K562 (cell line): ENCODE data around the gene APOC4. TPM values are rescaled to one million over a fixed set of nuclear protein-coding genes. Genes with fewer than 3 reads are reported as not detected.

ENCODE experiments used
- CBFB ChIP-seq: sonication (generic); formaldehyde crosslinking; IDR thresholded peaks from 2 replicates; pipeline ENCODE4 v1.4.0; 2020; ENCODE audit warnings: mild to moderate bottlenecking, missing genetic modification reagents
- FUS ChIP-seq: fragments of 200-400 bp; formaldehyde crosslinking; optimal IDR thresholded peaks from 2 replicates; pipeline ENCODE3; 2017; ENCODE audit warnings: low read depth, low read length
- HNRNPUL1 ChIP-seq: fragments of 200-400 bp; formaldehyde crosslinking; IDR thresholded peaks from 2 replicates; pipeline ENCODE4 v1.6.1; 2017; ENCODE audit warnings: low read length
- POLR2B ChIP-seq: fragments of 450-650 bp; IDR thresholded peaks from 2 replicates; pipeline ENCODE4 v1.6.1; 2018; ENCODE audit warnings: low read depth; ENCODE audit not compliant: partially characterized antibody
- PYGO2 ChIP-seq: fragments of 450-650 bp; IDR thresholded peaks from 2 replicates; pipeline ENCODE4 v1.6.1; 2016; ENCODE audit warnings: mild to moderate bottlenecking, missing genetic modification characterization, moderate library complexity, missing compliant biosample characterization
- TAF9B ChIP-seq: fragments of 450-650 bp; IDR thresholded peaks from 2 replicates; pipeline ENCODE4 v1.6.1; 2018; ENCODE audit warnings: mild to moderate bottlenecking; ENCODE audit not compliant: partially characterized antibody
- polyA plus RNA-seq, 8 experiments: library from polyadenylated mRNA; depleted of rRNA in 4 of 8; stranded (reverse) in 5 of 8; unstranded in 3 of 8; fragments of >200 nt; fragmentation: Nextera tagmentation in 2 of 8; fragmentation: Illumina TruSeq in 1 of 8; extraction: Ambion mirVana in 2 of 8; extraction: Trizol in 1 of 8; gene quantifications; 2 replicates each; pipeline versions ENCODE4 v1.2.1 to v1.2.3, GENCODE V29; 2011 to 2014; ENCODE audit warnings: inconsistent platforms in 1 of 8, missing spikeins in 1 of 8
- total RNA-seq, 7 experiments: library from RNA; depleted of rRNA in 6 of 7; stranded (reverse); fragments of >200 nt in 6 of 7; fragmentation: Illumina TruSeq in 2 of 7; extraction: Trizol in 2 of 7; gene quantifications; 2 replicates each; pipeline versions ENCODE4 v1.2.1 to v1.2.3, GENCODE V29; 2011 to 2021; ENCODE audit warnings: low replicate concordance in 1 of 7
- TF ChIP-seq, protein P1 (sequence below), 2 experiments: fragments of 450-650 bp; formaldehyde crosslinking in 1 of 2; IDR thresholded peaks; 2 replicates each; pipeline versions ENCODE4 v1.4.0 to v1.6.1; 2014 to 2020; ENCODE audit warnings: mild to moderate bottlenecking in 2 of 2, borderline replicate concordance in 1 of 2, low read depth in 1 of 2
- TF ChIP-seq, protein P2 (sequence below): fragments of 250-450 bp; sonication (Bioruptor Pico); IDR thresholded peaks from 2 replicates; pipeline ENCODE4 v1.8.0; 2021; ENCODE audit warnings: moderate library complexity, mild to moderate bottlenecking, inconsistent platforms
- TF ChIP-seq, protein P3 (sequence below), 3 experiments: fragments of 200-800 bp in 1 of 3; fragments of 250-450 bp in 1 of 3; fragments of 450-650 bp in 1 of 3; sonication (Bioruptor Pico) in 1 of 3; sonication (Bioruptor generic) in 1 of 3; formaldehyde crosslinking in 1 of 3; IDR thresholded peaks; 2 replicates each; pipeline versions ENCODE4 v1.6.1 to v1.8.0; 2016 to 2022; ENCODE audit warnings: mild to moderate bottlenecking in 2 of 3, missing genetic modification characterization in 2 of 3, missing compliant biosample characterization in 1 of 3, moderate library complexity in 1 of 3

Gene APOC4
- total and polyA plus RNA-seq, 9 of the 15 experiments (the other 6 are each of a cell fraction or from before 2014, with no cell fraction given): 0.46 TPM; not detected in 8

- TF ChIP-seq, protein P1, sequence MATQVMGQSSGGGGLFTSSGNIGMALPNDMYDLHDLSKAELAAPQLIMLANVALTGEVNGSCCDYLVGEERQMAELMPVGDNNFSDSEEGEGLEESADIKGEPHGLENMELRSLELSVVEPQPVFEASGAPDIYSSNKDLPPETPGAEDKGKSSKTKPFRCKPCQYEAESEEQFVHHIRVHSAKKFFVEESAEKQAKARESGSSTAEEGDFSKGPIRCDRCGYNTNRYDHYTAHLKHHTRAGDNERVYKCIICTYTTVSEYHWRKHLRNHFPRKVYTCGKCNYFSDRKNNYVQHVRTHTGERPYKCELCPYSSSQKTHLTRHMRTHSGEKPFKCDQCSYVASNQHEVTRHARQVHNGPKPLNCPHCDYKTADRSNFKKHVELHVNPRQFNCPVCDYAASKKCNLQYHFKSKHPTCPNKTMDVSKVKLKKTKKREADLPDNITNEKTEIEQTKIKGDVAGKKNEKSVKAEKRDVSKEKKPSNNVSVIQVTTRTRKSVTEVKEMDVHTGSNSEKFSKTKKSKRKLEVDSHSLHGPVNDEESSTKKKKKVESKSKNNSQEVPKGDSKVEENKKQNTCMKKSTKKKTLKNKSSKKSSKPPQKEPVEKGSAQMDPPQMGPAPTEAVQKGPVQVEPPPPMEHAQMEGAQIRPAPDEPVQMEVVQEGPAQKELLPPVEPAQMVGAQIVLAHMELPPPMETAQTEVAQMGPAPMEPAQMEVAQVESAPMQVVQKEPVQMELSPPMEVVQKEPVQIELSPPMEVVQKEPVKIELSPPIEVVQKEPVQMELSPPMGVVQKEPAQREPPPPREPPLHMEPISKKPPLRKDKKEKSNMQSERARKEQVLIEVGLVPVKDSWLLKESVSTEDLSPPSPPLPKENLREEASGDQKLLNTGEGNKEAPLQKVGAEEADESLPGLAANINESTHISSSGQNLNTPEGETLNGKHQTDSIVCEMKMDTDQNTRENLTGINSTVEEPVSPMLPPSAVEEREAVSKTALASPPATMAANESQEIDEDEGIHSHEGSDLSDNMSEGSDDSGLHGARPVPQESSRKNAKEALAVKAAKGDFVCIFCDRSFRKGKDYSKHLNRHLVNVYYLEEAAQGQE (IDR thresholded peaks at IDR 0.05; ENCODE audit: borderline replicate concordance): peak; percentile 90
- TF ChIP-seq, protein P1 (CRISPR knock-in tag; IDR thresholded peaks at IDR 0.05; ENCODE audit: low read depth): no peak
- TF ChIP-seq, protein P2, sequence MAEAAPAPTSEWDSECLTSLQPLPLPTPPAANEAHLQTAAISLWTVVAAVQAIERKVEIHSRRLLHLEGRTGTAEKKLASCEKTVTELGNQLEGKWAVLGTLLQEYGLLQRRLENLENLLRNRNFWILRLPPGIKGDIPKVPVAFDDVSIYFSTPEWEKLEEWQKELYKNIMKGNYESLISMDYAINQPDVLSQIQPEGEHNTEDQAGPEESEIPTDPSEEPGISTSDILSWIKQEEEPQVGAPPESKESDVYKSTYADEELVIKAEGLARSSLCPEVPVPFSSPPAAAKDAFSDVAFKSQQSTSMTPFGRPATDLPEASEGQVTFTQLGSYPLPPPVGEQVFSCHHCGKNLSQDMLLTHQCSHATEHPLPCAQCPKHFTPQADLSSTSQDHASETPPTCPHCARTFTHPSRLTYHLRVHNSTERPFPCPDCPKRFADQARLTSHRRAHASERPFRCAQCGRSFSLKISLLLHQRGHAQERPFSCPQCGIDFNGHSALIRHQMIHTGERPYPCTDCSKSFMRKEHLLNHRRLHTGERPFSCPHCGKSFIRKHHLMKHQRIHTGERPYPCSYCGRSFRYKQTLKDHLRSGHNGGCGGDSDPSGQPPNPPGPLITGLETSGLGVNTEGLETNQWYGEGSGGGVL (CRISPR knock-in tag): no peak
- TF ChIP-seq CBFB (CRISPR knock-in tag) (no peak), HNRNPUL1 (peak; percentile 67; the same call in 1 of the 2 replicates), POLR2B (peak; percentile 64), PYGO2 (tag) (no peak), TAF9B (no peak), FUS (no peak)
- TF ChIP-seq, protein P3, sequence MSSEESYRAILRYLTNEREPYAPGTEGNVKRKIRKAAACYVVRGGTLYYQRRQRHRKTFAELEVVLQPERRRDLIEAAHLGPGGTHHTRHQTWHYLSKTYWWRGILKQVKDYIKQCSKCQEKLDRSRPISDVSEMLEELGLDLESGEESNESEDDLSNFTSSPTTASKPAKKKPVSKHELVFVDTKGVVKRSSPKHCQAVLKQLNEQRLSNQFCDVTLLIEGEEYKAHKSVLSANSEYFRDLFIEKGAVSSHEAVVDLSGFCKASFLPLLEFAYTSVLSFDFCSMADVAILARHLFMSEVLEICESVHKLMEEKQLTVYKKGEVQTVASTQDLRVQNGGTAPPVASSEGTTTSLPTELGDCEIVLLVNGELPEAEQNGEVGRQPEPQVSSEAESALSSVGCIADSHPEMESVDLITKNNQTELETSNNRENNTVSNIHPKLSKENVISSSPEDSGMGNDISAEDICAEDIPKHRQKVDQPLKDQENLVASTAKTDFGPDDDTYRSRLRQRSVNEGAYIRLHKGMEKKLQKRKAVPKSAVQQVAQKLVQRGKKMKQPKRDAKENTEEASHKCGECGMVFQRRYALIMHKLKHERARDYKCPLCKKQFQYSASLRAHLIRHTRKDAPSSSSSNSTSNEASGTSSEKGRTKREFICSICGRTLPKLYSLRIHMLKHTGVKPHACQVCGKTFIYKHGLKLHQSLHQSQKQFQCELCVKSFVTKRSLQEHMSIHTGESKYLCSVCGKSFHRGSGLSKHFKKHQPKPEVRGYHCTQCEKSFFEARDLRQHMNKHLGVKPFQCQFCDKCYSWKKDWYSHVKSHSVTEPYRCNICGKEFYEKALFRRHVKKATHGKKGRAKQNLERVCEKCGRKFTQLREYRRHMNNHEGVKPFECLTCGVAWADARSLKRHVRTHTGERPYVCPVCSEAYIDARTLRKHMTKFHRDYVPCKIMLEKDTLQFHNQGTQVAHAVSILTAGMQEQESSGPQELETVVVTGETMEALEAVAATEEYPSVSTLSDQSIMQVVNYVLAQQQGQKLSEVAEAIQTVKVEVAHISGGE (CRISPR knock-in tag; IDR thresholded peaks at IDR 0.05): no peak
Measured at GRCh38 chr19:44903602-44904425, 38.2 kb upstream of the APOC4 start (continued).
